Thyroid gland (tissue), 4 donors: ENCODE measurements around the gene DPH7. TPM values are rescaled to one million over a fixed set of nuclear protein-coding genes. Genes with fewer than 3 reads are reported as not detected.
"Not testable (repeated sequence)": the region's sequence is repeated elsewhere in the genome, so short reads cannot be mapped to it uniquely, and the experiment has no call there.

Experiments used
- DNase-seq, 2 donors: peaks; one replicate each; pipeline ENCODE4 v3.0.0-alpha.2; 2019
- H3K27ac ChIP-seq, 3 donors: fragments of 200-600 bp; sonication (generic); 1 replicate in 2 of 3; 2 replicates in 1 of 3; pipeline ENCODE4 v1.5.1; 2016 to 2019; ENCODE audit warnings: mild to moderate bottlenecking in 1 of 3, moderate library complexity in 1 of 3
- H3K27me3 ChIP-seq: fragments of 200-600 bp; sonication (generic); one replicate; pipeline ENCODE4 v1.5.1; 2019
- H3K36me3 ChIP-seq, 2 donors: fragments of 200-600 bp; sonication (generic); one replicate each; pipeline ENCODE4 v1.5.1; 2016 to 2019
- H3K4me1 ChIP-seq, 2 donors: fragments of 200-600 bp; sonication (generic); one replicate each; pipeline ENCODE4 v1.5.1; 2017 to 2019
- H3K4me3 ChIP-seq, 3 donors: fragments of 200-600 bp; sonication (generic); replicated peaks in 1 of 3; 1 replicate in 2 of 3; 2 replicates in 1 of 3; pipeline ENCODE4 v1.5.1; 2016; ENCODE audit warnings: mild to moderate bottlenecking in 1 of 3
- H3K9me3 ChIP-seq: fragments of 200-600 bp; sonication (generic); one replicate; pipeline ENCODE4 v1.5.1; 2017
- POLR2A ChIP-seq, 2 donors: fragments of 450-650 bp; IDR thresholded peaks; one replicate each; pipeline ENCODE4 v1.6.1; 2017; ENCODE audit warnings: antibody characterized with exemption in 2 of 2, mild to moderate bottlenecking in 2 of 2, moderate library complexity in 1 of 2
- WGBS, 2 donors: methylation state at CpG; one replicate each; pipeline ENCODE4 v1.1.5; 2017; 5-methylcytosine and 5-hydroxymethylcytosine counted together
- intact Hi-C: fragments of 100-400 bp; cut with DNase I; formaldehyde crosslinking; loops from one replicate; pipeline ENCODE4 v1.15.1; 2023
- total RNA-seq, 4 donors: library from RNA; depleted of rRNA; stranded (reverse); fragments of >200 nt; gene quantifications; one replicate each; pipeline ENCODE4 v1.2.3, GENCODE V29; 2016
- TF ChIP-seq, protein P1 (sequence below), 6 experiments: fragments of 200-600 bp in 3 of 6; fragments of 450-650 bp in 3 of 6; sonication (generic) in 3 of 6; IDR thresholded peaks; one replicate each; pipeline ENCODE4 v1.5.1; 2016 to 2019; ENCODE audit warnings: antibody characterized with exemption in 6 of 6, mild to moderate bottlenecking in 2 of 6, inconsistent platforms in 1 of 6, moderate library complexity in 1 of 6

DPH7 gene
- total RNA-seq = 10 to 100 TPM; 20.8 to 47.4 (median 34.1) TPM

DNA sequence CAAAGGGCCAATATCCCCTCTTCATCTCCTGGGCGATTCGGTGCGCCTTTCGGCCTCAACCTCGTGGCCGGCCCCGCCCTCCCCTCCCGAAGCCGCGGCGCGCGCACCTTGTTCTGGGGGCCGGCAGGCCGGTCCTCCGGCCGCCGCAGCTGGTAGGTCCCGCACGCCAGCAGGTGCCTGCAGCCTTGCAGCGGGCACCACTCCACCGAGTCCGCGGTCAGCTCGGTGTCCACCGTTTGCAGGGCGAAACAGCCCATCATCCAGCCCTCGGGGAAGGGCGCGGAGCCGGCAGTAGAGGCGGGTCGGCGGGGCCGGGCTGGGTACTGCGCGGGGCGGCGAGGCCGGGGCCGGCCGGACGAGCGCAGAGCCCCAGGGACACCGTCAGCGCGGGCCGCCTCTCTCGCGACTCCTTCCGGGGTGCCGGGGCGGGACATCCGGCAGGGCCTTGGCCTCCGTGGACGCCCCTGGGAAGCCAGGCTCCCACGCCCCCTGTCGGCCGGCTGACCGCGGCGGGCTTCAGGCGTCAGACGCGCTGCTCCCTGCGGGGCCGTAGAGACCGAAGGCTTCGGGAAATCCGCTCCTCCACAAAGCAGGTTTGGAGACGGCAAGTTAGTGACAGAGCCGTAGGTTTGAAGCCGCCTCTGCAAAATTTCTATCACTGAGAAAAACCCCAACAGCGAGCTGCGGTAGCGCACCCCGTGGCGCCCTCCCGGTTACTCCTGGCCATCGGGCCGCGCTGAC lies at the start of gene DPH7:
DPH7 (minus strand) TSS at position 408 of the 741 bp plus-strand sequence; CDS start at position 260, 148 bp downstream.
- peak; percentile 95 to 98 for DNase-seq
- intact Hi-C loops = no loop called here
- peak within 1 kb of the TSS in 2 of 3 donors; percentile 44 to 72 for H3K27ac ChIP-seq
- H3K36me3 ChIP-seq = peaks cover 13 to 16% of the 10 kb centered on the region in 2 donors
- H3K4me3 ChIP-seq = peak within 1 kb of the TSS; percentile 94 to 96 (median 94)
- H3K27me3 ChIP-seq = no peaks in the 10 kb centered on the region
- peak in 1 of 2 donors; percentile 69 for TF ChIP-seq POLR2A (IDR thresholded peaks at IDR 0.05)
- TF ChIP-seq, protein P1, sequence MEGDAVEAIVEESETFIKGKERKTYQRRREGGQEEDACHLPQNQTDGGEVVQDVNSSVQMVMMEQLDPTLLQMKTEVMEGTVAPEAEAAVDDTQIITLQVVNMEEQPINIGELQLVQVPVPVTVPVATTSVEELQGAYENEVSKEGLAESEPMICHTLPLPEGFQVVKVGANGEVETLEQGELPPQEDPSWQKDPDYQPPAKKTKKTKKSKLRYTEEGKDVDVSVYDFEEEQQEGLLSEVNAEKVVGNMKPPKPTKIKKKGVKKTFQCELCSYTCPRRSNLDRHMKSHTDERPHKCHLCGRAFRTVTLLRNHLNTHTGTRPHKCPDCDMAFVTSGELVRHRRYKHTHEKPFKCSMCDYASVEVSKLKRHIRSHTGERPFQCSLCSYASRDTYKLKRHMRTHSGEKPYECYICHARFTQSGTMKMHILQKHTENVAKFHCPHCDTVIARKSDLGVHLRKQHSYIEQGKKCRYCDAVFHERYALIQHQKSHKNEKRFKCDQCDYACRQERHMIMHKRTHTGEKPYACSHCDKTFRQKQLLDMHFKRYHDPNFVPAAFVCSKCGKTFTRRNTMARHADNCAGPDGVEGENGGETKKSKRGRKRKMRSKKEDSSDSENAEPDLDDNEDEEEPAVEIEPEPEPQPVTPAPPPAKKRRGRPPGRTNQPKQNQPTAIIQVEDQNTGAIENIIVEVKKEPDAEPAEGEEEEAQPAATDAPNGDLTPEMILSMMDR (IDR thresholded peaks at IDR 0.05) = peak; percentile 63 to 96 (median 86)
- 0 to 1% methylated on average over 11 to 24 of the region's 82 CpGs for WGBS, 2 donors
- peaks cover 13 to 19% of the 10 kb centered on the region in 2 donors for H3K4me1 ChIP-seq
- H3K9me3 ChIP-seq = no peaks in the 10 kb centered on the region

DNA sequence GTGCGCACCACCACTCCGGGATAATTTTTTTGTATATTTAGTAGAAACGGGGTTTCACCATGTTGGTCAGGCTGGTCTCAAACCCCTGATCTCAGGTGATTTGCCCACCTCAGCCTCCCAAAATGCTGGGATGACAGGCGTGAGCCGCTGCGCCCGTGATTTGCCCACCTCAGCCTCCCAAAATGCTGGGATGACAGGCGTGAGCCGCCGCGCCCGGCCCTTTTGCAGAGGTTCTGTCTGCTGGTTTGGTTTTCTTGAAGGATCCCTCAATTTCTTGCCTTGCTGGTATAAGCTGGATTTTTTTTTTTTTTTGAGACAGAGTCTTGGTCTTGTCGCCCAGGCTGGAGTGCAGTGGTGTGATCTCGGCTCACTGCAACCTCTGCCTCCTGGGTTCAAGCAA lies 48.7 kb upstream of the DPH7 start:
- H3K4me1 ChIP-seq = peaks cover 39 to 41% of the 10 kb centered on the region in 2 donors
- WGBS, 2 donors = 98% methylated on average over 13 to 14 of the region's 14 CpGs
- H3K9me3 ChIP-seq, DNase-seq, H3K36me3 ChIP-seq, H3K4me3 ChIP-seq, intact Hi-C loops, H3K27ac ChIP-seq, H3K27me3 ChIP-seq: not testable (repeated sequence)

- H3K36me3 ChIP-seq = no peaks in the 10 kb centered on the region
- no peak overlapping the region for H3K27ac ChIP-seq
- no peak for DNase-seq
- no peaks in the 10 kb centered on the region for H3K27me3 ChIP-seq
- no peaks in the 10 kb centered on the region for H3K9me3 ChIP-seq
- WGBS, 2 donors = 87 to 90% methylated on average over 4 of the region's 4 CpGs
- intact Hi-C loops = no loop called here
- peaks cover 32 to 38% of the 10 kb centered on the region in 2 donors for H3K4me1 ChIP-seq
- no peak for TF ChIP-seq POLR2A (IDR thresholded peaks at IDR 0.05)
- TF ChIP-seq, protein P1 (IDR thresholded peaks at IDR 0.05) = no peak
- H3K4me3 ChIP-seq = no peak overlapping the region
Observed at GRCh38 chr9:137626464-137626863, 47.7 kb upstream of the DPH7 start.

DNA sequence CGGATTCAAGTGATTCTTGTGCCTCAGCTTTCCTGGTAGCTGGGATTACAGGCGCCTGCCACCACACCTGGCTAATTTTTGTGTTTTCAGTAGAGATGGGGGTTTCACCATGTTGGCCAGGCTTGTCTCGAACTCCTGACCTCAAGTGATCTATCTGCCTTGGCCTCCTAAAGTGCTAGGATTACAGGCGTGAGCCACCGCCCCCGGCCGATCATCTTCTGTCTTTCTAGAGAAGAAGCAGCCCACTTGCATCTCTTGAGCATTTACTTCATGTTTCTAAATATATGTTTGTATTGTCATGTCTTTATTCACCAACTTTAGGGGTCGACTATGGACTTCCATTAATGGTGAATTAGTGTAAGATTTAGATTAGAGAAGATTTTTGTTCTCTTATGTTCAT lies 43.5 kb upstream of the DPH7 start:
- peaks cover 32 to 34% of the 10 kb centered on the region in 2 donors for H3K4me1 ChIP-seq
- H3K9me3 ChIP-seq, H3K36me3 ChIP-seq, intact Hi-C loops, H3K27me3 ChIP-seq, H3K27ac ChIP-seq, H3K4me3 ChIP-seq, DNase-seq: not testable (repeated sequence)
- WGBS, 2 donors = 80 to 85% methylated on average over 8 of the region's 8 CpGs

DNA sequence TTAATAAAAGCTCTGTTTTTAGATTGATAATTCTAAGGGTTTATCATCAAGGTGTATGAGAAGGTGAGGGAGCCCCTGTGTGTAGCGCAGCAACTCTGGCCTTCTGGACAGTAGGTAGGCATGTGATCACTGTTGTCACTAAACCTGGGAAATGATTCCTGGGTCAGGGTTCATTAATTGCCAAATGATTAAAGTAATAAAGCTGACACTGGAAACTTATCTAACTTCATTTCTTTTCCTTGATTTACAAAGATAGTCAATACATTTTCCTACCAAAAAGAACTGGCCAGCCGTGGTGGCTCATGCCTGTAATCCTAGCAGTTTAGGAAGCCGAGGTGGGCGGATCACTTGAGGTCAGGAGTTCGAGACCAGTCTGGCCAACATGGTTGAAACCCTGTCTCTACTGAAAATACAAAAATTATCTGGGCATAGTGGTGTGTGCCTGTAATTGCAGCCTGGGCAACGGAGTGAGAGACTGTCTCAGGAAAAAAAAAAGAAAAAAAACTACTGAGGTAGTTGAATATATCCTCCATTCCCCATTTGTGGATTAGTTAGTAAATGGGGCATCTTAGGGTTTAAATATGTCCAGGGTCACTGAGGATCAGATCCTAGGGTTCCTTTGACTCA lies 42.5 kb upstream of the DPH7 start:
- peaks cover 32 to 36% of the 10 kb centered on the region in 2 donors for H3K4me1 ChIP-seq
- DNase-seq = no peak
- no peaks in the 10 kb centered on the region for H3K9me3 ChIP-seq
- TF ChIP-seq, protein P1 (IDR thresholded peaks at IDR 0.05) = peak in 3 of 6 experiments; percentile 13 to 30 (median 13)
- no peak for TF ChIP-seq POLR2A (IDR thresholded peaks at IDR 0.05)
- no peak overlapping the region for H3K4me3 ChIP-seq
- no peaks in the 10 kb centered on the region for H3K27me3 ChIP-seq
- no peaks in the 10 kb centered on the region for H3K36me3 ChIP-seq
- intact Hi-C loops = no loop called here
- WGBS, 2 donors = 65 to 73% methylated on average over 6 of the region's 6 CpGs
- no peak overlapping the region for H3K27ac ChIP-seq

- TF ChIP-seq, protein P1 (IDR thresholded peaks at IDR 0.05) = no peak
- TF ChIP-seq POLR2A (IDR thresholded peaks at IDR 0.05) = no peak
- 81 to 89% methylated on average over 7 of the region's 7 CpGs for WGBS, 2 donors
- H3K9me3 ChIP-seq = no peaks in the 10 kb centered on the region
- H3K4me3 ChIP-seq = no peak overlapping the region
- no peak for DNase-seq
- intact Hi-C loops = no loop called here
- peaks cover 28 to 36% of the 10 kb centered on the region in 2 donors for H3K4me1 ChIP-seq
- peak overlapping the region in 1 of 3 donors; percentile 68 for H3K27ac ChIP-seq
- H3K36me3 ChIP-seq = peaks cover 2 to 3% of the 10 kb centered on the region in 2 donors
- no peaks in the 10 kb centered on the region for H3K27me3 ChIP-seq
Observed at GRCh38 chr9:137620581-137620980, 41.9 kb upstream of the DPH7 start.
